GM12891 (cell line): ENCODE results near the gene C17orf78.

ENCODE experiments used
- PAX5 ChIP-seq: IDR thresholded peaks from 2 replicates; pipeline ENCODE4 v1.6.1; 2011; ENCODE audit warnings: low read length, moderate library complexity, mild to moderate bottlenecking; ENCODE audit not compliant: insufficient read depth, severe bottlenecking
- POLR2A ChIP-seq: IDR thresholded peaks from 2 replicates; pipeline ENCODE4 v1.6.1; 2011; ENCODE audit warnings: low read depth, low read length, control low read depth
- POLR2AphosphoS5 ChIP-seq: IDR thresholded peaks from 2 replicates; pipeline ENCODE4 v1.6.1; 2011; ENCODE audit warnings: low read depth, low read length, control low read depth
- POU2F2 ChIP-seq: IDR thresholded peaks from 2 replicates; pipeline ENCODE4 v1.6.1; 2011; ENCODE audit warnings: low read depth, mild to moderate bottlenecking, control low read depth, low read length, moderate library complexity
- SPI1 ChIP-seq: IDR thresholded peaks from 2 replicates; pipeline ENCODE4 v1.6.1; 2011; ENCODE audit warnings: low read depth, low read length, control low read depth
- TAF1 ChIP-seq: IDR thresholded peaks from 2 replicates; pipeline ENCODE4 v1.6.1; 2011; ENCODE audit warnings: low read depth, low read length, control low read depth

GRCh38 chr17:37410357-37410756 is 34.6 kb downstream of the C17orf78 start:
- TF ChIP-seq POLR2A, result no peak
- no peak for TF ChIP-seq POLR2AphosphoS5
- TF ChIP-seq SPI1, result no peak
- no peak for TF ChIP-seq POU2F2
- no peak for TF ChIP-seq TAF1
- no peak for TF ChIP-seq PAX5
